Type B pancreatic cell (in vitro differentiated cells): ENCODE measurements around the gene CLDN3. TPM values are rescaled to one million over a fixed set of nuclear protein-coding genes. Genes with fewer than 3 reads are reported as not detected.

ENCODE experiments used
- DNase-seq: peaks from one replicate; pipeline ENCODE4 v3.0.0; 2021; ENCODE audit warnings: mixed read lengths; ENCODE audit not compliant: unreplicated experiment; ENCODE audit errors: extremely low spot score
- H3K27ac Mint-ChIP-seq: 2 replicates; pipeline ENCODE4 v1.8.0; 2021; ENCODE audit warnings: mild to moderate bottlenecking, mixed read lengths
- H3K27me3 Mint-ChIP-seq: 2 replicates; pipeline ENCODE4 v1.8.0; 2021; ENCODE audit warnings: mixed read lengths
- H3K36me3 Mint-ChIP-seq: 2 replicates; pipeline ENCODE4 v1.8.0; 2021; ENCODE audit warnings: mixed read lengths
- H3K4me1 Mint-ChIP-seq: one replicate; pipeline ENCODE4 v1.8.0; 2021; ENCODE audit warnings: mixed read lengths; ENCODE audit not compliant: unreplicated experiment
- H3K4me3 Mint-ChIP-seq: 2 replicates; pipeline ENCODE4 v1.8.0; 2021; ENCODE audit warnings: mild to moderate bottlenecking, mixed read lengths
- H3K9me3 Mint-ChIP-seq: 2 replicates; pipeline ENCODE4 v1.8.0; 2021; ENCODE audit warnings: mixed read lengths
- CTCF ChIP-seq: fragments of 200-600 bp; sonication (generic); conservative IDR thresholded peaks from 2 replicates; pipeline ENCODE4 v1.5.0; 2021; ENCODE audit warnings: antibody characterized with exemption, mild to moderate bottlenecking
- long read RNA-seq: library from polyadenylated mRNA; unstranded; transcript quantifications from one replicate; pipeline ENCODE4 v2.0.0, GENCODE V29; 2020
- total RNA-seq: library from RNA; stranded (reverse); gene quantifications from 2 replicates; pipeline ENCODE4 v1.2.1, GENCODE V29; 2021; ENCODE audit warnings: low replicate concordance

CLDN3 gene
- total RNA-seq: 13.6 and 41.7 TPM in 2 replicates
- long read RNA-seq, partial matches to known transcripts: 0 of 2 reads
- long read RNA-seq, other reads (novel, unspliced or antisense): 0 of 2 reads

- DNase-seq: peak; percentile 77
- peak within 1 kb of the TSS; percentile 64 for H3K27ac Mint-ChIP-seq
- no peaks in the 10 kb centered on the region for H3K36me3 Mint-ChIP-seq
- peak within 1 kb of the TSS; percentile 85 for H3K4me3 Mint-ChIP-seq
- H3K27me3 Mint-ChIP-seq: peaks cover 27% of the 10 kb centered on the region
- no peaks in the 10 kb centered on the region for H3K9me3 Mint-ChIP-seq
- peaks cover 4% of the 10 kb centered on the region for H3K4me1 Mint-ChIP-seq
- no peak for TF ChIP-seq CTCF
These were observed at the start of gene CLDN3 for GRCh38 chr7:73770002-73770859. TSS of gene CLDN3 (minus strand) at chr7:73770270. CDS start at chr7:73770049, 221 bp downstream.

DNA sequence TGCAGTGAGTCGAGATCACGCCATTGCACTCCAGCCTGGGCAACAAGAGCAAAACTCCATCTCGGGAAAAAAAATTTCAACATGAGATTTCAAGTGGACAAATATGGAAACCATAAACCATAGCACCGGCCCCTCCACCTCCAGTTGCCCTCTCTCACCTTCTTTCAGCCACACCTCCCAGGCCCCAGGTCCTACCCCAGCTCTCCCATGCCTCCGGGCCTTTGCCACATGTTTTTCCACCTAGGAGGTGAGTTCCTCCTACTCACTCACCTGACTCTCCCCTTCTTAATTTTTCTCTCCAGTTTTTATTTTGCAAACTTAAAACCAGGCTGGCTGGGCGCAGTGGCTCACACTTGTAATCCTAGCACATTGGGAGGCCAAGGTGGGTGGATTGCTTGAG lies 47.1 kb upstream of the CLDN3 start:
- Mint-ChIP-seq H3K4me1 (no peaks in the 10 kb centered on the region), H3K4me3 (no peak overlapping the region), H3K36me3 (no peaks in the 10 kb centered on the region), H3K9me3 (no peaks in the 10 kb centered on the region), H3K27ac (no peak overlapping the region), H3K27me3 (no peaks in the 10 kb centered on the region)
- DNase-seq: no peak
- no peak for TF ChIP-seq CTCF

- no peaks in the 10 kb centered on the region for H3K9me3 Mint-ChIP-seq
- no peak for TF ChIP-seq CTCF
- DNase-seq: no peak
- no peaks in the 10 kb centered on the region for H3K4me1 Mint-ChIP-seq
- H3K36me3 Mint-ChIP-seq: no peaks in the 10 kb centered on the region
- no peak overlapping the region for H3K27ac Mint-ChIP-seq
- H3K27me3 Mint-ChIP-seq: no peaks in the 10 kb centered on the region
- no peak overlapping the region for H3K4me3 Mint-ChIP-seq
These were observed 45.4 kb upstream of the CLDN3 start for GRCh38 chr7:73815436-73815835.

DNA sequence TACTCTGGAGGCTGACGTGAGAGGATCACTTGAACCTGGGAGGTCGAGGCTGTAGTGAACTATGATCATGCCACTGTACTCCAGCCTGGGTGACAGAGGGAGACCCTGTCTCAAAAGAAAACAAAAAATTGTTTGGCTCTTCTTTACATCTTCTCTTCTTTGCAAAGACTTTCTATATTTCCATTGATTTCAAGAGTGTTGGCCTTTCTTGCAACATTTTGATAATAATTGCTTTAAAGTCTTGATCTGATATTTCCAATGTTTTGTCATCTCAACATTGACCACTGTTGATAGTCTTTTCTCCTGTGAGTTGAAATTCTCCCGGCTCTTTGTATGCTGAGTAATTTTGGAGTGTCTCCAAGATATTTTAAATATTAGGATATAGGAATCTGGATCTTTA lies 42.9 kb upstream of the CLDN3 start:
- H3K36me3 Mint-ChIP-seq: no peaks in the 10 kb centered on the region
- no peak for DNase-seq
- no peak overlapping the region for H3K4me3 Mint-ChIP-seq

DNA sequence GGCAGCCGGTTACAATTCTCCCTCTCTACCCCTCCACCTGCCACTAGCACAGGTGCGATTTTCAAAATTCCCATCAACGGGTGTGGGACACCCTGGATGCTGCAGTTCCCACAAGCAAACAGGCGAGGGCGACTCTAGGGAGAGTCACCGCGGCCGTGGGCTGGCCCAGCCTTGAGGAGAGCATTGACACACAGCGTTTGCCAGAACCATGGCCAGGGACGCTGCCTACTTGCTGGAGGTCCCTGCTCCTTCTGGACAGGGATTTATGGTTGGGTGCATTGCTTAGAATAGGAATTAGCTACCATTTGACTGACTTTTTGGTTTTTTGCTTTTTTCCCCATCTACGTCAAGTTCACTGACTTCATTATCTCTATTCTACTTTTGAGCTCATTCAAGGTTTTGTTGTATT lies 41.7 kb upstream of the CLDN3 start:
- no peak for DNase-seq
- H3K4me3 Mint-ChIP-seq: peak overlapping the region; percentile 58
- TF ChIP-seq CTCF: peak; percentile 81

More for the DNA sequence above, 42.9 kb upstream of the CLDN3 start:
- H3K27me3 Mint-ChIP-seq: no peaks in the 10 kb centered on the region
- no peaks in the 10 kb centered on the region for H3K4me1 Mint-ChIP-seq
- no peaks in the 10 kb centered on the region for H3K9me3 Mint-ChIP-seq
- no peak for TF ChIP-seq CTCF
- H3K27ac Mint-ChIP-seq: no peak overlapping the region

More for the DNA sequence above, 41.7 kb upstream of the CLDN3 start:
- no peaks in the 10 kb centered on the region for H3K4me1 Mint-ChIP-seq
- H3K36me3 Mint-ChIP-seq: no peaks in the 10 kb centered on the region
- no peaks in the 10 kb centered on the region for H3K9me3 Mint-ChIP-seq
- peak overlapping the region; percentile 88 for H3K27ac Mint-ChIP-seq
- H3K27me3 Mint-ChIP-seq: no peaks in the 10 kb centered on the region
